Neuronal stem cell (in vitro differentiated cells): ENCODE data around the gene SULT1A2.
"Not testable (repeated sequence)": the region's sequence is repeated elsewhere in the genome, so short reads cannot be mapped to it uniquely, and the experiment has no call there.

Experiments
- DNase-seq: peaks from one replicate; pipeline ENCODE4 v3.0.0-alpha.2; 2013; ENCODE audit warnings: low spot score
- H2AFZ ChIP-seq: one replicate; pipeline ENCODE4 v1.6.1; 2013; ENCODE audit warnings: mild to moderate bottlenecking, low read length, inconsistent platforms
- H2AK5ac ChIP-seq: 2 replicates; pipeline ENCODE4 v1.6.1; 2013; ENCODE audit warnings: low read depth, mild to moderate bottlenecking, inconsistent platforms, low read length, moderate library complexity, mixed read lengths
- H2BK120ac ChIP-seq: 2 replicates; pipeline ENCODE4 v1.6.1; 2013; ENCODE audit warnings: low read depth, mild to moderate bottlenecking, inconsistent platforms, low read length, moderate library complexity, mixed read lengths
- H2BK12ac ChIP-seq: one replicate; pipeline ENCODE4 v1.6.1; 2013; ENCODE audit warnings: low read length, inconsistent platforms
- H2BK15ac ChIP-seq: 2 replicates; pipeline ENCODE4 v1.6.1; 2013; ENCODE audit warnings: mild to moderate bottlenecking, low read length, inconsistent platforms, mixed read lengths
- H2BK5ac ChIP-seq: one replicate; pipeline ENCODE4 v1.6.1; 2013; ENCODE audit warnings: inconsistent platforms, mild to moderate bottlenecking, low read length, moderate library complexity
- H3K14ac ChIP-seq: one replicate; pipeline ENCODE4 v1.6.1; 2013; ENCODE audit warnings: low read length, inconsistent platforms
- H3K18ac ChIP-seq: 2 replicates; pipeline ENCODE4 v1.6.1; 2013; ENCODE audit warnings: low read length, inconsistent platforms
- H3K23ac ChIP-seq: 2 replicates; pipeline ENCODE4 v1.6.1; 2013; ENCODE audit warnings: low read depth, mild to moderate bottlenecking, mixed read lengths, low read length, inconsistent platforms; ENCODE audit not compliant: poor library complexity
- H3K27ac ChIP-seq: replicated peaks from 3 replicates; pipeline ENCODE4 v1.5.1; 2013; ENCODE audit warnings: low read length, inconsistent platforms
- H3K27me3 ChIP-seq, 3 experiments: 2 replicates each; pipeline ENCODE4 v1.6.1; 2013; ENCODE audit warnings: low read length in 3 of 3, mild to moderate bottlenecking in 2 of 3, inconsistent platforms in 1 of 3, low read depth in 1 of 3, mixed read lengths in 1 of 3, moderate library complexity in 1 of 3; ENCODE audit not compliant: control insufficient read depth in 3 of 3, insufficient read depth in 3 of 3
- H3K36me3 ChIP-seq, 2 donors: replicated peaks in 1 of 2; 2 replicates each; pipeline ENCODE4 v1.6.1; 2013; ENCODE audit warnings: low read length in 2 of 2; ENCODE audit not compliant: control insufficient read depth in 2 of 2, insufficient read depth in 2 of 2
- H3K4ac ChIP-seq: 2 replicates; pipeline ENCODE4 v1.6.1; 2013; ENCODE audit warnings: inconsistent platforms, mild to moderate bottlenecking, low read length, moderate library complexity
- H3K4me1 ChIP-seq, 2 donors: 1 replicate in 1 of 2; 2 replicates in 1 of 2; pipeline ENCODE4 v1.6.1; 2013; ENCODE audit warnings: low read length in 2 of 2, low read depth in 1 of 2; ENCODE audit not compliant: control insufficient read depth in 2 of 2, insufficient read depth in 1 of 2
- H3K4me2 ChIP-seq: one replicate; pipeline ENCODE4 v1.6.1; 2013; ENCODE audit warnings: mild to moderate bottlenecking, low read length, inconsistent platforms; ENCODE audit not compliant: insufficient read depth, poor library complexity, severe bottlenecking
- H3K4me3 ChIP-seq, 2 donors: 2 replicates each; pipeline ENCODE4 v1.5.1; 2013; ENCODE audit warnings: low read length in 2 of 2, mild to moderate bottlenecking in 2 of 2, inconsistent platforms in 1 of 2, moderate library complexity in 1 of 2
- H3K79me1 ChIP-seq: one replicate; pipeline ENCODE4 v1.6.1; 2013; ENCODE audit warnings: low read depth, mild to moderate bottlenecking, inconsistent platforms, low read length, moderate library complexity
- H3K9ac ChIP-seq: one replicate; pipeline ENCODE4 v1.6.1; 2013; ENCODE audit warnings: mild to moderate bottlenecking, low read depth, low read length, inconsistent platforms; ENCODE audit not compliant: poor library complexity
- H3K9me3 ChIP-seq, 2 donors: replicated peaks in 1 of 2; 2 replicates each; pipeline versions ENCODE3 to v1.6.1; 2013; ENCODE audit warnings: low read length in 2 of 2, mild to moderate bottlenecking in 2 of 2, inconsistent platforms in 1 of 2, low read depth in 1 of 2, mixed read lengths in 1 of 2, moderate library complexity in 1 of 2; ENCODE audit not compliant: control insufficient read depth in 2 of 2, insufficient read depth in 1 of 2
- H4K8ac ChIP-seq: one replicate; pipeline ENCODE4 v1.6.1; 2013; ENCODE audit warnings: low read depth, mild to moderate bottlenecking, inconsistent platforms, low read length, moderate library complexity
- H4K91ac ChIP-seq: one replicate; pipeline ENCODE4 v1.6.1; 2013; ENCODE audit warnings: low read length, low read depth, mild to moderate bottlenecking, inconsistent platforms; ENCODE audit not compliant: poor library complexity
- WGBS, 2 donors: extraction: QIAGEN DNeasy Blood & Tissue Kit; methylation state at CpG; one replicate each; pipeline ENCODE4 v1.1.7; 2013; ENCODE audit warnings: missing lambda C conversion rate in 2 of 2, mixed read lengths in 1 of 2; ENCODE audit not compliant: insufficient read length in 2 of 2, insufficient replicate concordance in 1 of 2; ENCODE audit errors: extremely low coverage in 2 of 2; 5-methylcytosine and 5-hydroxymethylcytosine counted together

Gene SULT1A2

DNA sequence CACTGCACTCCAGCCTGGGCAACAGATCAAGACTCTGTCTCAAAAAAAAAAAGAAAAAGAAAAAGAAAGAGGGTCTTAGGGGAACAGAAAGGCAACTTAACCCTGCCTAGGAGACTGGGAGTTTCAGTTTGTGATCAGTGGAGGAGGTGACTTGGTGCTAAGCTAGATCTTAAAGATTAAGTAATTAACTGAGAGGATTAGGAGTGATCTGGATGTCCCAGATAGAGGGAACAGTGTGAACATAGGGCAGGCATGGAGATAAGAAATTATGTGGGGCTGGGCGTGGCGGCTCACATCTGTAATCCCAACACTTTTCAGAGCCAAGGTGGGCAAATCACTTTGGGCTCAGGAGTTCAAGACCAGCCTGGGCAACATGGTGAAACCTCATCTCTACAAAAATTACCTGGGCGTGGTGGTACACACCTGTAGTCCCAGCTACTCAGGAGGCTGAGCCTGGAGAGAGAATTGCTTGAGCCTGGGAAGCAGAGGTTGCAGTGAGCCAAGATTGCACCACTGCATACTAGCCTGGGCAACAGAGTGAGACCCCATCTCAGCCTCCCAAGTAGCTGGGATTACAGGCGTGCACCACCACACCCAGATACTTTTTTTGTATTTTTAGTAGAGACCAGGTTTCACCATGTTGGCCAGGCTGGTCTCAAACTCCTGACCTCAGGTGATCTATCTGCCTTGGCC, 30.5 kb downstream of the SULT1A2 start:
- not testable (repeated sequence) for H3K14ac ChIP-seq, H3K4me2 ChIP-seq, H3K9me3 ChIP-seq, H3K27me3 ChIP-seq, H3K18ac ChIP-seq, H3K36me3 ChIP-seq, DNase-seq, H3K4ac ChIP-seq, H2AK5ac ChIP-seq, H4K8ac ChIP-seq, H3K79me1 ChIP-seq, H3K4me3 ChIP-seq, H3K4me1 ChIP-seq, H2BK120ac ChIP-seq, H3K27ac ChIP-seq, H4K91ac ChIP-seq, H3K23ac ChIP-seq, H2BK5ac ChIP-seq, H2BK12ac ChIP-seq, H2AFZ ChIP-seq, H3K9ac ChIP-seq, H2BK15ac ChIP-seq
- no CpG with 5 or more reads among the region's 4 CpGs for WGBS, 2 donors

DNA sequence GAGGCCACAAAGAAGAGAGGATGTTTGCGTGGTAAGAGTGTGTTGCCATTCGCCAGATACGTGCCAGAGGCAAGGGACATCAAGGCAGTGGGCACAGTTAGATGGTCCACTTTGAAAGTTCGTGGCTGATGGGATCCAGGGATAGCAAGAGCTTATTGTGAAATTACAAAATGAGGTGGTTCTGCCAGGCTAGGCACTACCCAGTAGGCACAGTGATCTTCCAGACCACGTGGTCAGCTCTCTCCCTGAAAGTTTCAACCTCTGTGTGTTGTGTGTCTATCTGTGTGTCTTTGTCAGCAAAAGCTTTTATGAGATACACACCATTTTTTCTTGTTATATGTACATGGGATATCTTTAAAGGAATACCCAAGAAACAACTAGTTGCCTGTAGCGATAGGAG, 33.6 kb downstream of the SULT1A2 start:
- Histone ChIP-seq H4K91ac (no peak overlapping the region), H3K4ac (no peak overlapping the region), H3K4me2 (no peak overlapping the region), H3K27ac (no peak overlapping the region), H3K4me1 (no peaks in the 10 kb centered on the region), H3K23ac (no peak overlapping the region), H2BK5ac (no peak overlapping the region), H2BK15ac (no peak overlapping the region), H3K14ac (no peak overlapping the region), H3K4me3 (no peak overlapping the region), H3K36me3 (peaks cover 0 to 15% of the 10 kb centered on the region in 2 donors), H4K8ac (no peak overlapping the region), H2BK120ac (no peak overlapping the region), H2AFZ (no peak overlapping the region), H3K9ac (no peak overlapping the region), H3K79me1 (peaks cover 13% of the 10 kb centered on the region), H2BK12ac (no peak overlapping the region), H3K18ac (no peak overlapping the region), H3K9me3 (peaks cover 2 to 6% of the 10 kb centered on the region in 2 donors), H2AK5ac (no peak overlapping the region), H3K27me3 (no peaks in the 10 kb centered on the region)
- no CpG with 5 or more reads among the region's 6 CpGs for WGBS, 2 donors
- DNase-seq = no peak

DNA sequence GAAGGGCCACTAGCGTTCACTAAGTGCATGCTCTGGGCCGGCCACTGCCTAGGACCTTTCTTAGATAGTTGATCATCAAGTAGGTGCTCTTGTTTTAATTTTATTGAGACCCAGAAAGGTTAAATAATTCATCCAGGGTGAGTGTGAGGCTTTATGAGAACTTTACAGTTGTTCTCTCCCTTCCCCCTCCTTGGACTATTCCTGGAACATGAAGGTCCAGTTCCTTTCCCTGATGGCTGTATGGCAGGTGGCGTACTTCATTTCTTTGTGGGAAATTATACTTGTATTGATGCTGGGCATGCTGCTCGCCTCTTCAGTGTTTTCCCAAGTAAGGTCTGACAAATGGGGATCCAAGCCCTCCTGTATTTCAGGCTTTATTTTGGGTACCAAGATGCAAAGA, 34.7 kb downstream of the SULT1A2 start:
- Histone ChIP-seq H3K4me2 (no peak overlapping the region), H3K79me1 (peaks cover 13% of the 10 kb centered on the region), H4K91ac (no peak overlapping the region), H2AK5ac (no peak overlapping the region), H3K23ac (no peak overlapping the region), H4K8ac (no peak overlapping the region), H3K4me1 (no peaks in the 10 kb centered on the region), H3K9me3 (peaks cover 0 to 2% of the 10 kb centered on the region in 2 donors), H3K18ac (no peak overlapping the region), H3K4ac (no peak overlapping the region), H3K36me3 (peaks cover 0 to 23% of the 10 kb centered on the region in 2 donors), H3K14ac (no peak overlapping the region), H2BK5ac (no peak overlapping the region), H3K27me3 (no peaks in the 10 kb centered on the region), H3K27ac (no peak overlapping the region), H3K9ac (no peak overlapping the region), H2BK120ac (no peak overlapping the region), H2AFZ (no peak overlapping the region), H3K4me3 (no peak overlapping the region), H2BK15ac (no peak overlapping the region), H2BK12ac (no peak overlapping the region)
- no CpG with 5 or more reads among the region's 4 CpGs for WGBS, 2 donors
- no peak for DNase-seq

DNA sequence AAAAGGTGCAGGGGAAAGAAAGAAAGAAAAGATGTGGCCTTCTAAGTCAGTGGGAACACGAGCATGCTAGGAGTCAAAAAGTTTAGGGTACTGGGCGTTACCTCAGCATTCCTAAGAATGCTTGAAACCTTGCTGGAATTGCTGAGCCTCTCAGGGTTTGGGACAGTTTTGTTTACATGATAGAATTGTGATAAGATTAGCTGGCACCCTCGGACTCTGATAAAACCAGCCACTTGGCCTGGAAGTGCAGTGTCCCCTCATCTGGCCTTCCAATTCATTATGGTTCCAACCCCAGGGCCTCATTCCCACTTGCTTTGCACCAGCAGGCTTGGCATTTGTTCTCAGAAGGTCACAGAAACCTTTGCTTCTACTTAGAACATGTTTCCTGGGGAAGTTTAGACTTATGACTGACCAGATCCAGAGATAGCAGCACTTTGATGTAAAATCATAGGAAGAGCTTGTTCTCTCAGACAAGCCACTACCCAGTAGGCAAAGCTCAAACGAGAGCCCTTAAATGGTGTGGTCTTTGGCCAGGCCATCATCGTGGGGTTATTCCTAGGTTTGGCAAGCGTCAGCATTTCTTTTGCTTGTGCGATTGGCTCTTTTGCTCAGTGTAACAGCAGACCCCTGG, 35.2 kb downstream of the SULT1A2 start:
- H2AK5ac ChIP-seq = no peak overlapping the region
- no CpG with 5 or more reads among the region's 7 CpGs for WGBS, 2 donors
- no peak overlapping the region for H3K23ac ChIP-seq
- H3K4me2 ChIP-seq = no peak overlapping the region
- no peak overlapping the region for H2BK15ac ChIP-seq
- H3K14ac ChIP-seq = no peak overlapping the region
- H3K9ac ChIP-seq = no peak overlapping the region
- no peak overlapping the region for H4K91ac ChIP-seq
- H3K36me3 ChIP-seq = peaks cover 0 to 29% of the 10 kb centered on the region in 2 donors
- DNase-seq = no peak
- H2BK120ac ChIP-seq = no peak overlapping the region
- no peaks in the 10 kb centered on the region for H3K4me1 ChIP-seq
- H3K27ac ChIP-seq = no peak overlapping the region
- no peak overlapping the region for H3K4me3 ChIP-seq
- H3K18ac ChIP-seq = no peak overlapping the region
- no peak overlapping the region for H3K4ac ChIP-seq
- peaks cover 13% of the 10 kb centered on the region for H3K79me1 ChIP-seq
- no peaks in the 10 kb centered on the region for H3K27me3 ChIP-seq
- no peak overlapping the region for H4K8ac ChIP-seq
- no peaks in the 10 kb centered on the region for H3K9me3 ChIP-seq
- H2BK5ac ChIP-seq = no peak overlapping the region
- no peak overlapping the region for H2AFZ ChIP-seq
- no peak overlapping the region for H2BK12ac ChIP-seq
